K562 (cell line): ENCODE results near the gene RFNG. TPM values are rescaled to one million over a fixed set of nuclear protein-coding genes. Genes with fewer than 3 reads are reported as not detected.
A peak's percentile ranks its signal among the peaks of the same experiment; 100 is the strongest.

Source experiments
- DACH1 ChIP-seq: fragments of 450-650 bp; IDR thresholded peaks from 2 replicates; pipeline ENCODE4 v1.6.1; 2018; ENCODE audit not compliant: partially characterized antibody
- HMGXB4 ChIP-seq: sonication (generic); formaldehyde crosslinking; IDR thresholded peaks from 2 replicates; pipeline ENCODE4 v1.8.1; 2023; ENCODE audit warnings: mild to moderate bottlenecking, missing genetic modification reagents
- ID3 ChIP-seq, 2 experiments: fragments of 250-450 bp in 1 of 2; fragments of 450-650 bp in 1 of 2; sonication (Bioruptor Pico) in 1 of 2; IDR thresholded peaks; 2 replicates each; pipeline versions ENCODE4 v1.6.1 to v1.8.0; 2016 to 2021; ENCODE audit warnings: mild to moderate bottlenecking in 2 of 2, moderate library complexity in 2 of 2, missing compliant biosample characterization in 1 of 2, missing genetic modification characterization in 1 of 2
- LCOR ChIP-seq: sonication (generic); formaldehyde crosslinking; IDR thresholded peaks from 2 replicates; pipeline ENCODE4 v1.8.0; 2022; ENCODE audit warnings: mild to moderate bottlenecking, missing genetic modification reagents
- NFYB ChIP-seq: IDR thresholded peaks from 2 replicates; pipeline ENCODE4 v1.6.1; 2011; ENCODE audit warnings: mild to moderate bottlenecking, moderate library complexity; ENCODE audit not compliant: insufficient read length; ENCODE audit errors: extremely low read depth
- SAFB ChIP-seq: fragments of 200-400 bp; formaldehyde crosslinking; IDR thresholded peaks from 2 replicates; pipeline ENCODE4 v1.6.1; 2017; ENCODE audit warnings: low read depth, low read length, borderline replicate concordance
- TAF15 ChIP-seq: fragments of 200-400 bp; formaldehyde crosslinking; IDR thresholded peaks from 2 replicates; pipeline ENCODE4 v1.6.1; 2017; ENCODE audit warnings: mild to moderate bottlenecking, low read depth, low read length, moderate library complexity
- ZNF384 ChIP-seq: IDR thresholded peaks from 2 replicates; pipeline ENCODE4 v1.6.1; 2012; ENCODE audit warnings: low read depth, low read length, improper control_type of control experiment
- ZNF561 ChIP-seq: fragments of 450-650 bp; formaldehyde crosslinking; conservative IDR thresholded peaks from 2 replicates; pipeline ENCODE4 v1.4.0; 2020; ENCODE audit warnings: mild to moderate bottlenecking, moderate library complexity
- polyA plus RNA-seq, 8 experiments: library from polyadenylated mRNA; depleted of rRNA in 4 of 8; stranded (reverse) in 5 of 8; unstranded in 3 of 8; fragments of >200 nt; fragmentation: Nextera tagmentation in 2 of 8; fragmentation: Illumina TruSeq in 1 of 8; extraction: Ambion mirVana in 2 of 8; extraction: Trizol in 1 of 8; gene quantifications; 2 replicates each; pipeline versions ENCODE4 v1.2.1 to v1.2.3, GENCODE V29; 2011 to 2014; ENCODE audit warnings: inconsistent platforms in 1 of 8, missing spikeins in 1 of 8
- total RNA-seq, 7 experiments: library from RNA; depleted of rRNA in 6 of 7; stranded (reverse); fragments of >200 nt in 6 of 7; fragmentation: Illumina TruSeq in 2 of 7; extraction: Trizol in 2 of 7; gene quantifications; 2 replicates each; pipeline versions ENCODE4 v1.2.1 to v1.2.3, GENCODE V29; 2011 to 2021; ENCODE audit warnings: low replicate concordance in 1 of 7
- TF ChIP-seq, protein P1 (sequence below): sonication (generic); formaldehyde crosslinking; IDR thresholded peaks from 2 replicates; pipeline ENCODE4 v1.8.1; 2022; ENCODE audit warnings: missing genetic modification reagents
- TF ChIP-seq, protein P2 (sequence below): fragments of 200-800 bp; sonication (Bioruptor generic); IDR thresholded peaks from 2 replicates; pipeline ENCODE4 v1.6.1; 2016; ENCODE audit warnings: missing genetic modification characterization, missing compliant biosample characterization
- TF ChIP-seq, protein P3 (sequence below), 2 experiments: IDR thresholded peaks in 1 of 2; conservative IDR thresholded peaks in 1 of 2; 2 replicates each; pipeline ENCODE4 v1.6.1; 2016; ENCODE audit warnings: low read depth in 2 of 2, mild to moderate bottlenecking in 1 of 2, missing compliant biosample characterization in 1 of 2, missing genetic modification characterization in 1 of 2, moderate library complexity in 1 of 2

RFNG gene
- total and polyA plus RNA-seq, 9 of the 15 experiments (the other 6 are each of a cell fraction or from before 2014, with no cell fraction given) = 0.32 to 32.8 (median 9.5) TPM

DNA sequence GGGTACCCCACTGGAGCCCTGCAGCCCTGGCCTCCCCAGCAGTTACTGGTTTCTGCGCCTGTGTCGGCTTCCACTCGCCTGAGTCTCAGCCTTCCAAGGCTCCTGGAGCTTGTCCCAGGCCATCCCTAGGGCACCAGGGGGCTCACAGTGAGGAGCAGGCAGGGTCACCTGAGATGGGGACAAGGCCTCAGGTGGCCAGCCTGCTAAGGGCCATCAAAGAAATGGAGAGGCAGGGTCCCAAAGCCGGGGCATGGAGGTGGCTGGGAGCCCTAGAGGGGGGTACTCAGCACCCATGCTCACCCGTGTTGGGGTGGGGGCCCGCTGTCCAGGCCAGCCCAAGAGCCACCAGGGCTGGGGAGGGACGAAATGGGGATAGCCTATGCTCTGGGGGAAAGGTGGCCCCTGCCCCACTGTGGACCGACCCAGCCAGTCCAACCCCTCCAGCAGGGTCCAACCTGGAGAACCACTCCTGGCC lies 45.1 kb upstream of the RFNG start (continued):
- TF ChIP-seq, protein P1, sequence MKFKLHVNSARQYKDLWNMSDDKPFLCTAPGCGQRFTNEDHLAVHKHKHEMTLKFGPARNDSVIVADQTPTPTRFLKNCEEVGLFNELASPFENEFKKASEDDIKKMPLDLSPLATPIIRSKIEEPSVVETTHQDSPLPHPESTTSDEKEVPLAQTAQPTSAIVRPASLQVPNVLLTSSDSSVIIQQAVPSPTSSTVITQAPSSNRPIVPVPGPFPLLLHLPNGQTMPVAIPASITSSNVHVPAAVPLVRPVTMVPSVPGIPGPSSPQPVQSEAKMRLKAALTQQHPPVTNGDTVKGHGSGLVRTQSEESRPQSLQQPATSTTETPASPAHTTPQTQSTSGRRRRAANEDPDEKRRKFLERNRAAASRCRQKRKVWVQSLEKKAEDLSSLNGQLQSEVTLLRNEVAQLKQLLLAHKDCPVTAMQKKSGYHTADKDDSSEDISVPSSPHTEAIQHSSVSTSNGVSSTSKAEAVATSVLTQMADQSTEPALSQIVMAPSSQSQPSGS = no peak
- TF ChIP-seq SAFB (no peak), TAF15 (0 out of 2 replicates have a peak, but pooled peaks have one; percentile 58), NFYB (no peak), ZNF561 (CRISPR knock-in tag) (no peak), DACH1 (no peak), ZNF384 (no peak), HMGXB4 (no peak), ID3 (CRISPR knock-in tag; IDR thresholded peaks at IDR 0.05) (no peak), ID3 (tag; IDR thresholded peaks at IDR 0.05) (no peak), LCOR (CRISPR knock-in tag) (0 out of 2 replicates have a peak, but pooled peaks have one; percentile 40)
- TF ChIP-seq, protein P2, sequence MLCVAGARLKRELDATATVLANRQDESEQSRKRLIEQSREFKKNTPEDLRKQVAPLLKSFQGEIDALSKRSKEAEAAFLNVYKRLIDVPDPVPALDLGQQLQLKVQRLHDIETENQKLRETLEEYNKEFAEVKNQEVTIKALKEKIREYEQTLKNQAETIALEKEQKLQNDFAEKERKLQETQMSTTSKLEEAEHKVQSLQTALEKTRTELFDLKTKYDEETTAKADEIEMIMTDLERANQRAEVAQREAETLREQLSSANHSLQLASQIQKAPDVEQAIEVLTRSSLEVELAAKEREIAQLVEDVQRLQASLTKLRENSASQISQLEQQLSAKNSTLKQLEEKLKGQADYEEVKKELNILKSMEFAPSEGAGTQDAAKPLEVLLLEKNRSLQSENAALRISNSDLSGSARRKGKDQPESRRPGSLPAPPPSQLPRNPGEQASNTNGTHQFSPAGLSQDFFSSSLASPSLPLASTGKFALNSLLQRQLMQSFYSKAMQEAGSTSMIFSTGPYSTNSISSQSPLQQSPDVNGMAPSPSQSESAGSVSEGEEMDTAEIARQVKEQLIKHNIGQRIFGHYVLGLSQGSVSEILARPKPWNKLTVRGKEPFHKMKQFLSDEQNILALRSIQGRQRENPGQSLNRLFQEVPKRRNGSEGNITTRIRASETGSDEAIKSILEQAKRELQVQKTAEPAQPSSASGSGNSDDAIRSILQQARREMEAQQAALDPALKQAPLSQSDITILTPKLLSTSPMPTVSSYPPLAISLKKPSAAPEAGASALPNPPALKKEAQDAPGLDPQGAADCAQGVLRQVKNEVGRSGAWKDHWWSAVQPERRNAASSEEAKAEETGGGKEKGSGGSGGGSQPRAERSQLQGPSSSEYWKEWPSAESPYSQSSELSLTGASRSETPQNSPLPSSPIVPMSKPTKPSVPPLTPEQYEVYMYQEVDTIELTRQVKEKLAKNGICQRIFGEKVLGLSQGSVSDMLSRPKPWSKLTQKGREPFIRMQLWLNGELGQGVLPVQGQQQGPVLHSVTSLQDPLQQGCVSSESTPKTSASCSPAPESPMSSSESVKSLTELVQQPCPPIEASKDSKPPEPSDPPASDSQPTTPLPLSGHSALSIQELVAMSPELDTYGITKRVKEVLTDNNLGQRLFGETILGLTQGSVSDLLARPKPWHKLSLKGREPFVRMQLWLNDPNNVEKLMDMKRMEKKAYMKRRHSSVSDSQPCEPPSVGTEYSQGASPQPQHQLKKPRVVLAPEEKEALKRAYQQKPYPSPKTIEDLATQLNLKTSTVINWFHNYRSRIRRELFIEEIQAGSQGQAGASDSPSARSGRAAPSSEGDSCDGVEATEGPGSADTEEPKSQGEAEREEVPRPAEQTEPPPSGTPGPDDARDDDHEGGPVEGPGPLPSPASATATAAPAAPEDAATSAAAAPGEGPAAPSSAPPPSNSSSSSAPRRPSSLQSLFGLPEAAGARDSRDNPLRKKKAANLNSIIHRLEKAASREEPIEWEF (CRISPR knock-in tag) = no peak
- TF ChIP-seq, protein P3, sequence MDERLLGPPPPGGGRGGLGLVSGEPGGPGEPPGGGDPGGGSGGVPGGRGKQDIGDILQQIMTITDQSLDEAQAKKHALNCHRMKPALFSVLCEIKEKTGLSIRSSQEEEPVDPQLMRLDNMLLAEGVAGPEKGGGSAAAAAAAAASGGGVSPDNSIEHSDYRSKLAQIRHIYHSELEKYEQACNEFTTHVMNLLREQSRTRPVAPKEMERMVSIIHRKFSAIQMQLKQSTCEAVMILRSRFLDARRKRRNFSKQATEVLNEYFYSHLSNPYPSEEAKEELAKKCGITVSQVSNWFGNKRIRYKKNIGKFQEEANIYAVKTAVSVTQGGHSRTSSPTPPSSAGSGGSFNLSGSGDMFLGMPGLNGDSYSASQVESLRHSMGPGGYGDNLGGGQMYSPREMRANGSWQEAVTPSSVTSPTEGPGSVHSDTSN (CRISPR knock-in tag; IDR thresholded peaks at IDR 0.05; ENCODE audit: low read depth) = no peak
- TF ChIP-seq, protein P3 (tag; conservative IDR thresholded peaks at IDR 0.05; ENCODE audit: low read depth) = no peak
